ENCODE data around the gene TSC22D2.

TSC22D2 gene

DNA sequence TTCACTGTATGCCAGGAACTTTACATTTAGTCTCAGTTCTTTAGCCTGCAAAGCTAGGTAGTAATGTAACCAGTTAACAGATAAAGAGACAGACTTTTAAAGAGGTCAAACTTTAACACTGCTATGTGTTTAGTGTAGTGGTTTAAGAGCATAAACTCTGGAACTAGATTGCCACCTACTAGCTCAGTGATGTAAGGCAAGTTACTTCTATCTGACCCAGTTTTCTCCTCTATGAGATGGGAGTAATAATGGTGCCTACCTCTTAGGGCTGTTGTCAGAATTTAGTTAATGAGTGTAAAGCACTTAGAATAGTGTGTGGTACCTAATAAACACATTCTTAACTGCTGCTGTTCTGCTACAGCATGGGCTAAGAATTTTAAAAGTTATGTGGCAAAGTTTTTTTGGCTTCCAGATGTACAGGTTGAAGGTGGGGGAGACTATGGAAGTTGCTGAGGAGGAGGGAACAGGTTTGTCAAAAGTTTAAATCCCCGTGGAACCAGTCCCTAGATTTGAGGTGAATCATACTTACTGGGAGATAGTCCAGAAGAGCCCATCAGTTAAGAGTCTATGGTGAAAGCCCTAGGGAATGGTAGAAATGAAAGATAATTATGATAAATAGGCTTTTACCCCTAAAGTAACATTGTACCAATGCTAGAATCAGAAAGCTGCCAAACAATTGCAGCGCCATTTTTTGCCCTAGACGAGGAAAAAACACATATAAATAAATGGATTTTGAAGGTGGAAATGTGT is 13.9 kb downstream of the TSC22D2 start:
- no peak overlapping the region for H3K27ac ChIP-seq
- H3K9me3 ChIP-seq = no peaks in the 10 kb centered on the region
- H3K36me3 ChIP-seq = no peaks in the 10 kb centered on the region
- no peak overlapping the region for H3K4me3 ChIP-seq
- DNase-seq = no peak
- intact Hi-C loops (cut with DNase I; ENCODE audit: low total_unique reads) = no loop called here
- TF ChIP-seq, protein P1, sequence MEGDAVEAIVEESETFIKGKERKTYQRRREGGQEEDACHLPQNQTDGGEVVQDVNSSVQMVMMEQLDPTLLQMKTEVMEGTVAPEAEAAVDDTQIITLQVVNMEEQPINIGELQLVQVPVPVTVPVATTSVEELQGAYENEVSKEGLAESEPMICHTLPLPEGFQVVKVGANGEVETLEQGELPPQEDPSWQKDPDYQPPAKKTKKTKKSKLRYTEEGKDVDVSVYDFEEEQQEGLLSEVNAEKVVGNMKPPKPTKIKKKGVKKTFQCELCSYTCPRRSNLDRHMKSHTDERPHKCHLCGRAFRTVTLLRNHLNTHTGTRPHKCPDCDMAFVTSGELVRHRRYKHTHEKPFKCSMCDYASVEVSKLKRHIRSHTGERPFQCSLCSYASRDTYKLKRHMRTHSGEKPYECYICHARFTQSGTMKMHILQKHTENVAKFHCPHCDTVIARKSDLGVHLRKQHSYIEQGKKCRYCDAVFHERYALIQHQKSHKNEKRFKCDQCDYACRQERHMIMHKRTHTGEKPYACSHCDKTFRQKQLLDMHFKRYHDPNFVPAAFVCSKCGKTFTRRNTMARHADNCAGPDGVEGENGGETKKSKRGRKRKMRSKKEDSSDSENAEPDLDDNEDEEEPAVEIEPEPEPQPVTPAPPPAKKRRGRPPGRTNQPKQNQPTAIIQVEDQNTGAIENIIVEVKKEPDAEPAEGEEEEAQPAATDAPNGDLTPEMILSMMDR (IDR thresholded peaks at IDR 0.05) = no peak
- peaks cover 0 to 91% (median 15%) of the 10 kb centered on the region in 4 donors for H3K4me1 ChIP-seq
- no peaks in the 10 kb centered on the region for H3K27me3 ChIP-seq

DNA sequence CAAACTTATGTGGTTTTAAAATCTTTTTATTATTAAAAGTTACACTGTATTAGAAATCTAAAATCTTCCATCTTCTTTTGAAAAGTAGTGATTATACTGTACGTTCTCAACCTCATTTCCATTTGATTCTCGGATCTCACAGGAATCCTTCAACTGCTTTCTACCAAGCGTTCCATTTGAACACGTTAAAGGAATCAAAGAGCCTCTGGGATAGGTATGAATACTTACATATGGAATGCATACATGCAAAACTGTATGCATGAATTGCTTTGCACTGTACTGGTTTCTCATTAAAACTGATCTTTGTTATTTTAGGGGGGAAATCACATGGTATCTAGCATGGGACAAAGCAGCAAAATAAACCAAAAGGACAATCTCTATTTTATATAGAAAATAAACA is 14.8 kb downstream of the TSC22D2 start:
- no peaks in the 10 kb centered on the region for H3K9me3 ChIP-seq
- TF ChIP-seq, protein P1 (IDR thresholded peaks at IDR 0.05) = no peak
- intact Hi-C loops (cut with DNase I; ENCODE audit: low total_unique reads) = no loop called here
- DNase-seq = no peak
- no peak overlapping the region for H3K27ac ChIP-seq
- no peaks in the 10 kb centered on the region for H3K36me3 ChIP-seq
- H3K4me1 ChIP-seq = peaks cover 0 to 89% (median 9%) of the 10 kb centered on the region in 4 donors
- H3K27me3 ChIP-seq = no peaks in the 10 kb centered on the region
- H3K4me3 ChIP-seq = no peak overlapping the region

DNA sequence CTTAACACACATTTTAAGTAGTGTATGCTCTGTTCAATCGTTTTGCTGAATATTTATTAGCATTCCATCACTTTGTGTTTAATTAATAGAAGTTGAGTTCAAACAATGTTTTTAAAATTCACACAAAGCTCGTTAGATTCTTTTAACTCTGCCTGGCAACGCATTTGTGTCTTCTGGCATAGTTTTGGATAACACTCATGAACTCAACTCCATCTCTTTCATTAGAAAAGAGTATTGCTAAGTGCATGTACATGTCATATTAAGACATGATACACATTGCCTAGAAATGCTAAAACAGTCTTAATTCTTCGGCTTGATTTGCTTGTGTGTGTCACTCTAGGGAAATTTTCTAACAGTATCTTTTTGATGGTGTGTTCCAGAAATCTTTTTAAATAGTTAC is 15.7 kb downstream of the TSC22D2 start:
- no peak for DNase-seq
- no peak overlapping the region for H3K27ac ChIP-seq
- intact Hi-C loops (cut with DNase I; ENCODE audit: low total_unique reads) = no loop called here
- H3K27me3 ChIP-seq = no peaks in the 10 kb centered on the region
- no peaks in the 10 kb centered on the region for H3K9me3 ChIP-seq
- TF ChIP-seq, protein P1 (IDR thresholded peaks at IDR 0.05) = no peak
- no peak overlapping the region for H3K4me3 ChIP-seq
- H3K36me3 ChIP-seq = no peaks in the 10 kb centered on the region
- H3K4me1 ChIP-seq = peaks cover 0 to 89% (median 7%) of the 10 kb centered on the region in 4 donors

DNA sequence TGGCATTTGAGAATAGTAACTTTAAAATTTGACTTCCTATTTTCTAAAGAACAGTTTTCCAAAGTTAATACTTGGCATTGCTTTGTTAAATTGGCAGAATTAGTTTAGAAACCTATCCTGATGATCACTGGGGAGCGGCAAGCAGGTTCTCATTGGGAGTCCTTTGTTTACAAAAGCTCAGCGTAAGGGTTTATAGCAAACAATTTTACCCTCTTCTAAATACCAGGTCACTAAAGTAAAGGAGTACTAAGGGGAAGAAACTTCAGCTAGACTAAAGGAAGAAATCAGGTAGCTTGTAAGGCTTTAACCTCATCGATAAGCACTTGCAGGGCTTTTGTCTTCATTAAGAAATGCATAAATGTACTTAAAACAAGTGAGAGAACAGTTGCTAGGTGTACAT is 18.2 kb downstream of the TSC22D2 start:
- Histone ChIP-seq H3K4me1 (peaks cover 0 to 85% (median 15%) of the 10 kb centered on the region in 4 donors), H3K36me3 (no peaks in the 10 kb centered on the region), H3K27me3 (no peaks in the 10 kb centered on the region), H3K9me3 (no peaks in the 10 kb centered on the region), H3K27ac (no peak overlapping the region), H3K4me3 (no peak overlapping the region)
- intact Hi-C loops (cut with DNase I; ENCODE audit: low total_unique reads) = no loop called here
- TF ChIP-seq, protein P1 (IDR thresholded peaks at IDR 0.05) = no peak
- DNase-seq = no peak

DNA sequence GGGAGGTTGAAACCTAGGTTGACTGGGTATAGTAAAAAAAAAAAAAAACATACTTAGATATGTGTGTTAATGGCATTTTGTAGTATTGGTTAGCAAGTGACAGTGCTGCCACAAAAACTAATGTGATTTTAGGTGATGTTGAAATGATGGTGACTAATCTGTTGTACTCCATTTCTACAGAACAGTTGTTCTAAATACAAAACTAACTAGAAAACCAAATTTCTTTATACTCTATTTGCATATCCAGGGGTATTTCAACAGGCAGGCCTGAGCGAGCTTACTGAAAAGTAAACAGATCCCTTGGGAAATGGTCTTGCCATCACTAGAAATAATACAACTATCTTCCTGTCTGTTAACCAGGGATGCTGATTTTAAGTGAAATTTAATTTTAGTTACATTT is 20.5 kb downstream of the TSC22D2 start:
- H3K4me1 ChIP-seq = peaks cover 0 to 69% (median 9%) of the 10 kb centered on the region in 4 donors

More for the DNA sequence above, 20.5 kb downstream of the TSC22D2 start:
- no peak overlapping the region for H3K4me3 ChIP-seq
- no peak overlapping the region for H3K27ac ChIP-seq
- no peaks in the 10 kb centered on the region for H3K9me3 ChIP-seq
- H3K27me3 ChIP-seq = no peaks in the 10 kb centered on the region
- intact Hi-C loops (cut with DNase I; ENCODE audit: low total_unique reads) = no loop called here
- H3K36me3 ChIP-seq = no peaks in the 10 kb centered on the region
- TF ChIP-seq, protein P1 (IDR thresholded peaks at IDR 0.05) = no peak
- no peak for DNase-seq

Data from tibial artery (tissue), 4 donors.